HepG2 (cell line): Measurements from ENCODE around the gene LRFN2.

Experiments
- FOXM1 ChIP-seq: sonication (generic); formaldehyde crosslinking; IDR thresholded peaks from 2 replicates; pipeline ENCODE4 v1.5.0; 2020; ENCODE audit warnings: missing genetic modification reagents
- MAZ ChIP-seq, 2 experiments: sonication (generic) in 1 of 2; formaldehyde crosslinking in 1 of 2; IDR thresholded peaks; 2 replicates each; pipeline versions ENCODE4 v1.5.0 to v1.6.1; 2012 to 2020; ENCODE audit warnings: low read depth in 2 of 2, mild to moderate bottlenecking in 2 of 2, borderline replicate concordance in 1 of 2, improper control_type of control experiment in 1 of 2, low read length in 1 of 2, missing genetic modification reagents in 1 of 2, moderate library complexity in 1 of 2
- MXD3 ChIP-seq: IDR thresholded peaks from 2 replicates; pipeline ENCODE4 v1.6.1; 2016; ENCODE audit warnings: mild to moderate bottlenecking, missing biosample characterization, missing genetic modification reagents

- TF ChIP-seq MXD3 (CRISPR knock-in tag): no peak
- TF ChIP-seq FOXM1 (CRISPR knock-in tag): no peak
- no peak for TF ChIP-seq MAZ (IDR thresholded peaks at IDR 0.05; ENCODE audit: borderline replicate concordance, low read depth, low read length)
- no peak for TF ChIP-seq MAZ (CRISPR knock-in tag; IDR thresholded peaks at IDR 0.05; ENCODE audit: low read depth)
Measured at GRCh38 chr6:40573221-40573620, 13.9 kb downstream of the LRFN2 start.
